Measurements from ENCODE around the gene PCDHA5.
"Not testable (repeated sequence)": the region's sequence is repeated elsewhere in the genome, so short reads cannot be mapped to it uniquely, and the experiment has no call there.

GRCh38 chr5:140787422-140787821 is 34.0 kb upstream of the PCDHA5 start:
- not testable (repeated sequence) for TF ChIP-seq CTCF, EZH2phosphoT487, EZH2 (IDR thresholded peaks at IDR 0.05)

All from neural progenitor cell (in vitro differentiated cells).